D721Med (cell line): Measurements from ENCODE around the gene PROM1.

Experiments used
- DNase-seq: peaks from one replicate; pipeline ENCODE4 v3.0.0; 2011; ENCODE audit warnings: low spot score; ENCODE audit not compliant: insufficient read length
- FAIRE-seq: peaks from 2 replicates; lab custom pipeline; 2011; peaks lifted over from hg19 to GRCh38; lab: Jason Lieb, UNC
- CTCF ChIP-seq: IDR thresholded peaks from 2 replicates; pipeline ENCODE4 v1.5.1; 2012; ENCODE audit warnings: mild to moderate bottlenecking, control low read depth; ENCODE audit not compliant: insufficient read depth; ENCODE audit errors: missing control alignments

PROM1 gene

GRCh38 chr4:16083241-16084191 lies at the start of gene PROM1:
TSS of gene PROM1 (minus strand) at chr4:16084023. CDS start at chr4:16075906, 8,117 bp downstream.
- FAIRE-seq (no peak), DNase-seq (peak; percentile 46)
- no peak for TF ChIP-seq CTCF

GRCh38 chr4:16133406-16133805 lies 49.6 kb upstream of the PROM1 start:
- no peak for TF ChIP-seq CTCF
- DNase-seq (no peak), FAIRE-seq (no peak)

GRCh38 chr4:16131293-16131692 lies 47.5 kb upstream of the PROM1 start:
- DNase-seq (no peak), FAIRE-seq (no peak)
- no peak for TF ChIP-seq CTCF

GRCh38 chr4:16129336-16129735 lies 45.5 kb upstream of the PROM1 start:
- FAIRE-seq: no peak
- no peak for TF ChIP-seq CTCF
- DNase-seq: no peak

GRCh38 chr4:16126714-16127113 lies 42.9 kb upstream of the PROM1 start:
- FAIRE-seq: no peak
- no peak for TF ChIP-seq CTCF
- no peak for DNase-seq

- no peak for DNase-seq
- FAIRE-seq: no peak
- TF ChIP-seq CTCF: peak; percentile 4
Observed at GRCh38 chr4:16125571-16126445, 42.0 kb upstream of the PROM1 start.
